Aorta (tissue), 5 donors: ENCODE results near the gene AHRR. TPM values are rescaled to one million over a fixed set of nuclear protein-coding genes. Genes with fewer than 3 reads are reported as not detected.
A peak's percentile ranks its signal among the peaks of the same experiment; 100 is the strongest.
"Not testable (repeated sequence)": the region's sequence is repeated elsewhere in the genome, so short reads cannot be mapped to it uniquely, and the experiment has no call there.

ENCODE experiments used
- ATAC-seq: fragments of 200-7000 bp; cut with Tn5 transposase; one replicate; pipeline ENCODE4 v1.9.1; 2022; ENCODE audit warnings: moderate library complexity; ENCODE audit not compliant: low FRiP score
- DNase-seq, 2 donors: peaks; one replicate each; pipeline ENCODE4 v3.0.0-alpha.2; 2020
- H3K27ac ChIP-seq, 2 donors: one replicate each; pipeline ENCODE4 v1.5.1; 2013; ENCODE audit warnings: low read length in 2 of 2, mild to moderate bottlenecking in 2 of 2, moderate library complexity in 2 of 2, control low read depth in 1 of 2, inconsistent platforms in 1 of 2, low read depth in 1 of 2
- H3K27me3 ChIP-seq, 2 donors: one replicate each; pipeline ENCODE4 v1.6.1; 2013; ENCODE audit warnings: control low read depth in 1 of 2, low read length in 1 of 2, mild to moderate bottlenecking in 1 of 2, moderate library complexity in 1 of 2; ENCODE audit not compliant: insufficient read depth in 2 of 2, control insufficient read depth in 1 of 2
- H3K36me3 ChIP-seq, 2 donors: one replicate each; pipeline ENCODE4 v1.6.1; 2013; ENCODE audit warnings: control low read depth in 1 of 2, low read length in 1 of 2, mild to moderate bottlenecking in 1 of 2; ENCODE audit not compliant: insufficient read depth in 2 of 2, control insufficient read depth in 1 of 2
- H3K4me1 ChIP-seq, 2 donors: one replicate each; pipeline ENCODE4 v1.6.1; 2013; ENCODE audit warnings: low read length in 2 of 2, control low read depth in 1 of 2, mild to moderate bottlenecking in 1 of 2, moderate library complexity in 1 of 2; ENCODE audit not compliant: insufficient read depth in 2 of 2, control insufficient read depth in 1 of 2
- H3K4me3 ChIP-seq, 2 donors: one replicate each; pipeline ENCODE4 v1.5.1; 2013; ENCODE audit warnings: low read length in 2 of 2, control low read depth in 1 of 2, mild to moderate bottlenecking in 1 of 2
- H3K9me3 ChIP-seq: one replicate; pipeline ENCODE4 v1.6.1; 2013; ENCODE audit warnings: mild to moderate bottlenecking, low read length; ENCODE audit not compliant: control insufficient read depth
- WGBS, 2 donors: extraction: QIAGEN DNeasy Blood & Tissue Kit; methylation state at CpG; one replicate each; pipeline ENCODE4 v1.1.7; 2013; 5-methylcytosine and 5-hydroxymethylcytosine counted together
- intact Hi-C, 2 donors: fragments of 100-400 bp; cut with DNase I; formaldehyde crosslinking; loops; one replicate each; pipeline versions ENCODE4 v1.14.2 to v1.15.0; 2022
- polyA plus RNA-seq, 2 donors: library from polyadenylated mRNA; stranded (reverse); fragments of 200-250 nt; gene quantifications; one replicate each; pipeline ENCODE4 v1.2.3, GENCODE V29; 2013
- total RNA-seq, 2 donors: library from RNA; stranded (reverse); fragmentation: NEBNext Ultra II Directional; extraction: Animal tissue kit (Norgen Biotek cat#: 25700); gene quantifications; one replicate each; pipeline ENCODE4 v1.2.1, GENCODE V29; 2021
- donor health status: healthy with polysubstance abuse.
- donor health status: Bipolar disorder and iron deficiency.
- donor health status: DM: no; HTN: no; CAD: no.
- donor health status: DM: no; HTN: no; CAD: no.
- donor health status: DM: yes; HTN: yes; CAD: no.

Gene AHRR
- total and polyA plus RNA-seq, 4 donors, result 0.13 to 3.8 (median 1.7) TPM

DNA sequence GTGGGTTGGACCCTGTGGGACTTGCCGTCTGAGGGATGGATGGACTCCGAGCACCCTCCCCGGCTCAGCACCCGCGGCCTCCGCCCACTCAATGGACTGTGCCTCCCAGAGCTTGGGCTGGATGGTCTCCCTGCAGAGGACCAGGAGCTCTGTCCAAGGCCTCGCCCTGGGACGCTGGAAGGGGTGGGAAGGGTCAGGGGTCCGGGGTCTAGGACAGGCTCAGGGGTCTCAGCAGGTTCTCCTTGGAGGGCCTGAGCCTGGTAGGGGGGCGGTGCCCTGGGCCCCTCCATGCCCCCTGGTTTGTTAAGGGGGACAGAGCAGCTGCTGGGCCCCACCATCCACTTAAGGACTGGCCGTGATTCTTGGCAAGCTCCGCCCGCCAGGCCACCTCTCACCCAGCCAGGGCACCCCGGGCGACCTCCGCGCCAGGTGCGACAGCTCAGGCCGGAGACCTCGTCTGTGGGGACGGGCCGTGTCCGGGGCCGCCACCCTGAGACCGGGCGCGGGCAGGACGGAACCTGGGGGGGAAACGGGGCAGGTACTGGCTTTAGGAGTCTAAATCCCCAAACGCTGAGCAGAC is 150.7 kb downstream of the AHRR start:
- Histone ChIP-seq H3K4me3 (peak overlapping the region; percentile 3 to 9), H3K27ac (no peak overlapping the region), H3K4me1 (no peaks in the 10 kb centered on the region), H3K9me3 (no peaks in the 10 kb centered on the region), H3K27me3 (no peaks in the 10 kb centered on the region), H3K36me3 (no peaks in the 10 kb centered on the region)
- 10 to 18% methylated on average over 29 to 30 of the region's 30 CpGs for WGBS, 2 donors
- DNase-seq, result peak; percentile 64 to 80
- peak; percentile 37 for ATAC-seq
- intact Hi-C loops, result loop anchor here in 1 of 2 donors (10.0 kb wide), 1 partner anchor 143 kb away; the partner anchor contains the start of gene CEP72

GRCh38 chr5:472656-473550 is 151.4 kb downstream of the AHRR start:
- Histone ChIP-seq H3K4me1 (no peaks in the 10 kb centered on the region), H3K27ac (no peak overlapping the region), H3K27me3 (no peaks in the 10 kb centered on the region), H3K9me3 (no peaks in the 10 kb centered on the region), H3K4me3 (peak overlapping the region; percentile 71 to 82), H3K36me3 (no peaks in the 10 kb centered on the region)
- DNase-seq (peak; percentile 91 to 97), ATAC-seq (peak; percentile 89)
- intact Hi-C loops, result loop anchor here in 1 of 2 donors (10.0 kb wide), 1 partner anchor 142 kb away; the partner anchor contains the start of gene CEP72
- WGBS, 2 donors, result 0 to 1% methylated on average over 46 to 137 of the region's 137 CpGs

- intact Hi-C loops, result loop anchor here in 1 of 2 donors (10.0 kb wide), 1 partner anchor 141 kb away; the partner anchor contains the start of gene CEP72
- peak overlapping the region; percentile 71 to 82 for H3K4me3 ChIP-seq
- peak; percentile 63 to 83 for DNase-seq
- H3K27me3 ChIP-seq, result no peaks in the 10 kb centered on the region
- no peaks in the 10 kb centered on the region for H3K4me1 ChIP-seq
- no peak for ATAC-seq
- 0% methylated on average over 42 to 44 of the region's 44 CpGs for WGBS, 2 donors
- no peak overlapping the region for H3K27ac ChIP-seq
- no peaks in the 10 kb centered on the region for H3K9me3 ChIP-seq
- H3K36me3 ChIP-seq, result no peaks in the 10 kb centered on the region
Observed at GRCh38 chr5:473551-474192, 152.2 kb downstream of the AHRR start.

DNA sequence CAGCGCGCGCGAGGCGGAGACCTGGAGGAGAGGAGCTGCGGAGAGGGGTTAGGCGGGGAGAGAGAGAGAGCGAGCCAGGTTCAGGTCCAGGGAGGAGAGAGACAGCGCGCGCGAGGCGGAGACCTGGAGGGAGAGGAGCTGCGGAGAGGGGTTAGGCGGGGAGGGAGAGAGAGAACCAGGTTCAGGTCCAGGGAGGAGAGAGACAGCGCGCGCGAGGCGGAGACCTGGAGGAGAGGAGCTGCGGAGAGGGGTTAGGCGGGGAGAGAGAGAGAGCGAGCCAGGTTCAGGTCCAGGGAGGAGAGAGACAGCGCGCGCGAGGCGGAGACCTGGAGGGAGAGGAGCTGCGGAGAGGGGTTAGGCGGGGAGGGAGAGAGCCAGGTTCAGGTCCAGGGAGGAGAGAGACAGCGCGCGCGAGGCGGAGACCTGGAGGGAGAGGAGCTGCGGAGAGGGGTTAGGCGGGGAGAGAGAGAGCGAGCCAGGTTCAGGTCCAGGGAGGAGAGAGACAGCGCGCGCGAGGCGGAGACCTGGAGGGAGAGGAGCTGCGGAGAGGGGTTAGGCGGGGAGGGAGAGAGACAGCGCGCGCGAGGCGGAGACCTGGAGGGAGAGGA is 152.8 kb downstream of the AHRR start:
- peak in 1 of 2 donors; percentile 8 for DNase-seq
- intact Hi-C loops, result loop anchor here in 1 of 2 donors (10.0 kb wide), 1 partner anchor 140 kb away; the partner anchor contains the start of gene CEP72
- not testable (repeated sequence) for ATAC-seq, H3K27me3 ChIP-seq, H3K4me3 ChIP-seq, H3K27ac ChIP-seq, H3K36me3 ChIP-seq, H3K4me1 ChIP-seq, H3K9me3 ChIP-seq
- WGBS, 2 donors, result 0 to 1% methylated on average over 7 to 14 of the region's 50 CpGs

DNA sequence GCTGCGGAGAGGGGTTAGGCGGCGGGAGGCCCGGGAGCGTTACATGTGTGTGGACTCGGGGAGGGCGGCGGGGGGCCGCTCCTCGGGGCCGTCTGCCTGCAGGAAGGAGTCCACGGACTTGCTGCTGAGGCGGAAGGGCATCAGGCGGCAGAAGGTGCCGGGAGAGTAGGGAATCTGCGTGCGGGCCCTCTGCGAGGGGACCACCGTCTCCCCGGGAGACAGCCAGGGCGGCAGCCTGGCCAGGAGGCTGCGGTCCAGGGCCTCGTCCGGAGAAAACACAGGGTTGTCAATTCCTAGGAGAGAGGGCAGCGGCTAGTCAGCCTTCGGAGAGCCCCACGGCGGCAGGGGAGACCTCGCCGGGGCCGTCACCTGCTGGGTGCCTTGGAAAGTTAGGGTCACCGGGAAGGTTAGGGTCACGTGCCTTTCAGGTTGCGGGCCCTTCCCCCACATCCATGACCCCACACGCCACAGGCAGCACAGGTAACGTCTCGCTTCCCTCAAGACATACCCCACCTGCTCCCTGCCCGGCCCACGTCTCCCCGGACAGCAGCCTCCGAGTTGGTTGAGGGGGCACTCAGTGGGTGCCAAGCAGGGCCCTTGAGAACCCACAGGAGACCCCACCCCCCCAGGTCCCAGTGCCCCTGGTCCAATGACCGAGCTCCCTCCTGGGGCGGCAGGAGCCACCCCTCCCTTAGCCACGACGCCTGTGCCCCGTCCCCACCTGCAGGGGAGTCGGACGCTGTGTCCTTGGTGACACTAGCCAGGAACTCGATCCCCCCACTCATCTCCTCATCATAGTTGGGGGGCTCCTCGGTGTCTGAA is 153.5 kb downstream of the AHRR start:
- ATAC-seq, result no peak
- Histone ChIP-seq H3K36me3 (no peaks in the 10 kb centered on the region), H3K27me3 (no peaks in the 10 kb centered on the region), H3K4me3 (no peak overlapping the region), H3K4me1 (no peaks in the 10 kb centered on the region), H3K27ac (no peak overlapping the region), H3K9me3 (no peaks in the 10 kb centered on the region)
- 17 to 25% methylated on average over 37 to 50 of the region's 50 CpGs for WGBS, 2 donors
- peak; percentile 45 to 77 for DNase-seq
- intact Hi-C loops, result loop anchor here in 1 of 2 donors (10.0 kb wide), 1 partner anchor 140 kb away; the partner anchor contains the start of gene CEP72

DNA sequence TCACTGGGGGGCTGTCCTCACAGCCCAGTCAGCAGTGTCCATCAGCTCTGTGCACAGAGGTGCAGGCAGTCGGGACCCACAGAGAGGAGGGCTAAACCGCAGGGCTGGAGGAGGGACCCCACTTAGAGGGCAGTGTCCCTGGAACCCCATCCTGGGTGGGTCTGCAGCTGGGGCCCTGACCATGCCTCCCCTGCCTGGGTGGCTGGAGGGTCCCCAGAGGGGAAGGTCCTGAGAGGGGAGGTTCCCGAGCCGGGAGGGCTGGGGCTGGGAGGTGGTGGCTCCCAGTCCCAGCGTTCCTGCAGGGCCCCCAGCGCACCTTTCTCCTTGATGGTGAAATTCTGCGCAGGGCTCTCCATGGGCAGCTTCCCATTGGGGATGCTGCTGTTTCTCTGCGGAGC is 154.2 kb downstream of the AHRR start:
- Histone ChIP-seq H3K27ac (no peak overlapping the region), H3K36me3 (no peaks in the 10 kb centered on the region), H3K9me3 (no peaks in the 10 kb centered on the region), H3K27me3 (no peaks in the 10 kb centered on the region), H3K4me1 (no peaks in the 10 kb centered on the region), H3K4me3 (no peak overlapping the region)
- 69 to 79% methylated on average over 8 of the region's 8 CpGs for WGBS, 2 donors
- intact Hi-C loops, result loop anchor here in 1 of 2 donors (10.0 kb wide), 1 partner anchor 139 kb away; the partner anchor contains the start of gene CEP72
- ATAC-seq (no peak), DNase-seq (peak; percentile 37 to 68)

DNA sequence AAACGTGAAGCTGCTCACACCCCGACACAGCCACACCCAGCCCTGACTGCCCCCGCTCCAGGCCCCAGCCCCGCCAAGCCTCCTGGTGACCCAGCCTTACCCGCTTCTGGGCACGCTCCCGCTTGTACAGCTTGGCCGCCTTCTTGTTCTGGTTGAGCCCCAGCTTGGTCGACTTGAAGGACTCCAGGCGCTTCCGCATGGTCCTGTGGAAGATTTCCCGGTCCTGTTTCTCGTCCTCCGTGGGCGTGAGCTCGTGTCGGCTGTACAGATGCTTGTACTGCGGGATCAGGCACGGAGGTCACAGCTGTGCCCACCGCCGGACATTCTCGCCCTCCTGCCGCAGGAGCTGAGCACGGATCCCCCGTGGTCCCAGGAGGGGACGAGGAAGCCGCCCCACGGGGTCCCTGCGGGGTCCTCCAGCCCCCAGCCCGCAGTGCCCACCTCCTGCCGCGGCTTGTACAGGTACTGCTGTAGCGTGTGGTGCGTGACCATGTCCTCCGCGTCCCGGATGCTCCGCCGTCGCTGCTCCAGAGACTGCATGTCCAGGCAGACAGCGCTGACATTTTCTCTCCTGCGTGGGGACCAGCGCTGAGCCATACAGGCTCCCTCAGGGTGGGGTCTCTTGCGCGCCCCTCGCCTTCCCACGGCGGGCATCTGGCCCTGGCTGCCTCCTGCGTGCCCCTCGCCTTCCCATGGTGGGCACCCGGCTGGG is 154.7 kb downstream of the AHRR start:
- ATAC-seq (no peak), DNase-seq (peak; percentile 38 to 71)
- whole genome bisulfite sequencing, 2 donors, result 74 to 85% methylated on average over 51 of the region's 51 CpGs
- no peaks in the 10 kb centered on the region for H3K9me3 ChIP-seq
- no peaks in the 10 kb centered on the region for H3K36me3 ChIP-seq
- H3K4me3 ChIP-seq, result no peak overlapping the region
- no peaks in the 10 kb centered on the region for H3K27me3 ChIP-seq
- no peak overlapping the region for H3K27ac ChIP-seq
- intact Hi-C loops, result loop anchor here in 1 of 2 donors (10.0 kb wide), 1 partner anchor 139 kb away; the partner anchor contains the start of gene CEP72
- H3K4me1 ChIP-seq, result no peaks in the 10 kb centered on the region
